ENCODE data around the gene ZNF529.

- TF ChIP-seq, protein P1, sequence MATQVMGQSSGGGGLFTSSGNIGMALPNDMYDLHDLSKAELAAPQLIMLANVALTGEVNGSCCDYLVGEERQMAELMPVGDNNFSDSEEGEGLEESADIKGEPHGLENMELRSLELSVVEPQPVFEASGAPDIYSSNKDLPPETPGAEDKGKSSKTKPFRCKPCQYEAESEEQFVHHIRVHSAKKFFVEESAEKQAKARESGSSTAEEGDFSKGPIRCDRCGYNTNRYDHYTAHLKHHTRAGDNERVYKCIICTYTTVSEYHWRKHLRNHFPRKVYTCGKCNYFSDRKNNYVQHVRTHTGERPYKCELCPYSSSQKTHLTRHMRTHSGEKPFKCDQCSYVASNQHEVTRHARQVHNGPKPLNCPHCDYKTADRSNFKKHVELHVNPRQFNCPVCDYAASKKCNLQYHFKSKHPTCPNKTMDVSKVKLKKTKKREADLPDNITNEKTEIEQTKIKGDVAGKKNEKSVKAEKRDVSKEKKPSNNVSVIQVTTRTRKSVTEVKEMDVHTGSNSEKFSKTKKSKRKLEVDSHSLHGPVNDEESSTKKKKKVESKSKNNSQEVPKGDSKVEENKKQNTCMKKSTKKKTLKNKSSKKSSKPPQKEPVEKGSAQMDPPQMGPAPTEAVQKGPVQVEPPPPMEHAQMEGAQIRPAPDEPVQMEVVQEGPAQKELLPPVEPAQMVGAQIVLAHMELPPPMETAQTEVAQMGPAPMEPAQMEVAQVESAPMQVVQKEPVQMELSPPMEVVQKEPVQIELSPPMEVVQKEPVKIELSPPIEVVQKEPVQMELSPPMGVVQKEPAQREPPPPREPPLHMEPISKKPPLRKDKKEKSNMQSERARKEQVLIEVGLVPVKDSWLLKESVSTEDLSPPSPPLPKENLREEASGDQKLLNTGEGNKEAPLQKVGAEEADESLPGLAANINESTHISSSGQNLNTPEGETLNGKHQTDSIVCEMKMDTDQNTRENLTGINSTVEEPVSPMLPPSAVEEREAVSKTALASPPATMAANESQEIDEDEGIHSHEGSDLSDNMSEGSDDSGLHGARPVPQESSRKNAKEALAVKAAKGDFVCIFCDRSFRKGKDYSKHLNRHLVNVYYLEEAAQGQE (IDR thresholded peaks at IDR 0.05), result no peak
- no peak for TF ChIP-seq ESRRA (IDR thresholded peaks at IDR 0.05; ENCODE audit: borderline replicate concordance, low read length)
- no peak for TF ChIP-seq SREBF2 (IDR thresholded peaks at IDR 0.05)
- TF ChIP-seq POLR2A (IDR thresholded peaks at IDR 0.05; ENCODE audit: low read length), result peak; percentile 60
- TF ChIP-seq CHD2 (IDR thresholded peaks at IDR 0.05; ENCODE audit: low read length, partially characterized antibody), result no peak
- peak; percentile 39 to 77; a peak in 3 of 5 replicates for TF ChIP-seq JUN (IDR thresholded peaks at IDR 0.05)
- TF ChIP-seq MAX (IDR thresholded peaks at IDR 0.05), result peak; percentile 99
- TF ChIP-seq, protein P2, sequence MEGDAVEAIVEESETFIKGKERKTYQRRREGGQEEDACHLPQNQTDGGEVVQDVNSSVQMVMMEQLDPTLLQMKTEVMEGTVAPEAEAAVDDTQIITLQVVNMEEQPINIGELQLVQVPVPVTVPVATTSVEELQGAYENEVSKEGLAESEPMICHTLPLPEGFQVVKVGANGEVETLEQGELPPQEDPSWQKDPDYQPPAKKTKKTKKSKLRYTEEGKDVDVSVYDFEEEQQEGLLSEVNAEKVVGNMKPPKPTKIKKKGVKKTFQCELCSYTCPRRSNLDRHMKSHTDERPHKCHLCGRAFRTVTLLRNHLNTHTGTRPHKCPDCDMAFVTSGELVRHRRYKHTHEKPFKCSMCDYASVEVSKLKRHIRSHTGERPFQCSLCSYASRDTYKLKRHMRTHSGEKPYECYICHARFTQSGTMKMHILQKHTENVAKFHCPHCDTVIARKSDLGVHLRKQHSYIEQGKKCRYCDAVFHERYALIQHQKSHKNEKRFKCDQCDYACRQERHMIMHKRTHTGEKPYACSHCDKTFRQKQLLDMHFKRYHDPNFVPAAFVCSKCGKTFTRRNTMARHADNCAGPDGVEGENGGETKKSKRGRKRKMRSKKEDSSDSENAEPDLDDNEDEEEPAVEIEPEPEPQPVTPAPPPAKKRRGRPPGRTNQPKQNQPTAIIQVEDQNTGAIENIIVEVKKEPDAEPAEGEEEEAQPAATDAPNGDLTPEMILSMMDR (IDR thresholded peaks at IDR 0.05), result no peak
- no peak for TF ChIP-seq EHMT2 (IDR thresholded peaks at IDR 0.05; ENCODE audit: low read depth)
- TF ChIP-seq, protein P3, sequence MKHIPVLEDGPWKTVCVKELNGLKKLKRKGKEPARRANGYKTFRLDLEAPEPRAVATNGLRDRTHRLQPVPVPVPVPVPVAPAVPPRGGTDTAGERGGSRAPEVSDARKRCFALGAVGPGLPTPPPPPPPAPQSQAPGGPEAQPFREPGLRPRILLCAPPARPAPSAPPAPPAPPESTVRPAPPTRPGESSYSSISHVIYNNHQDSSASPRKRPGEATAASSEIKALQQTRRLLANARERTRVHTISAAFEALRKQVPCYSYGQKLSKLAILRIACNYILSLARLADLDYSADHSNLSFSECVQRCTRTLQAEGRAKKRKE (CRISPR knock-in tag; IDR thresholded peaks at IDR 0.05; ENCODE audit: low read depth), result peak; percentile 83; the same call in 1 of the 2 replicates
Measured at GRCh38 chr19:36573020-36573894, at the start of gene ZNF529.
